PC-9 (cell line): ENCODE measurements around the gene ADORA2B. TPM values are rescaled to one million over a fixed set of nuclear protein-coding genes. Genes with fewer than 3 reads are reported as not detected.
A peak's percentile ranks its signal among the peaks of the same experiment; 100 is the strongest.

Source experiments
- BruUV-seq: library from RNA; stranded (reverse); fragments of 400-500 nt; replicated peaks from 2 replicates; lab custom pipeline; 2021; lab: Mats Ljungman, UMichigan
- CTCF ChIA-PET: fragments of 300-600 bp; sonication (Branson Sonifier 250); formaldehyde crosslinking; loops from one replicate; lab custom pipeline; 2022; ENCODE audit warnings: antibody characterized with exemption; lab: Charles Lee
- POLR2A ChIA-PET: fragments of 300-600 bp; sonication (Branson Sonifier 250); formaldehyde crosslinking; loops from one replicate; lab custom pipeline; 2022; ENCODE audit warnings: antibody characterized with exemption; ENCODE audit not compliant: unreplicated experiment; lab: Charles Lee
- DNase-seq, 2 experiments: peaks; one replicate each; pipeline versions ENCODE4 v3.0.0 to v3.0.0-alpha.2; 2015 to 2022; ENCODE audit warnings: mixed read lengths in 1 of 2
- H2AFZ ChIP-seq: fragments of 200-600 bp; sonication (generic); 2 replicates; pipeline ENCODE4 v1.8.1; 2017; ENCODE audit warnings: antibody characterized with exemption
- H3F3A ChIP-seq: fragments of 200-600 bp; sonication (generic); 2 replicates; pipeline ENCODE4 v1.8.1; 2017; ENCODE audit warnings: antibody characterized with exemption, mild to moderate bottlenecking, low read depth; ENCODE audit not compliant: insufficient read depth
- H3K27ac ChIP-seq: fragments of 200-600 bp; sonication (generic); 2 replicates; pipeline ENCODE4 v1.6.1; 2016; ENCODE audit warnings: mixed run types
- H3K27me3 ChIP-seq: fragments of 200-600 bp; sonication (generic); 2 replicates; pipeline ENCODE4 v1.6.1; 2016; ENCODE audit warnings: low read depth, mixed run types; ENCODE audit not compliant: insufficient read depth
- H3K36me3 ChIP-seq: fragments of 200-600 bp; sonication (generic); 2 replicates; pipeline ENCODE4 v1.6.1; 2016; ENCODE audit warnings: low read depth, mixed run types
- H3K4me1 ChIP-seq: fragments of 200-600 bp; sonication (generic); replicated peaks from 2 replicates; pipeline ENCODE4 v1.6.1; 2016; ENCODE audit warnings: mixed run types; ENCODE audit not compliant: insufficient read depth
- H3K4me2 ChIP-seq: fragments of 200-600 bp; sonication (generic); 2 replicates; pipeline ENCODE4 v1.6.1; 2017; ENCODE audit warnings: mixed run types
- H3K4me3 ChIP-seq: fragments of 200-600 bp; sonication (generic); 2 replicates; pipeline ENCODE4 v1.6.1; 2016; ENCODE audit warnings: mixed run types
- H3K79me2 ChIP-seq: fragments of 200-600 bp; sonication (generic); 2 replicates; pipeline ENCODE4 v1.6.1; 2017; ENCODE audit warnings: low read depth, mixed run types
- H3K9me2 ChIP-seq: fragments of 200-600 bp; sonication (generic); 2 replicates; pipeline ENCODE4 v1.8.1; 2017; ENCODE audit warnings: mild to moderate bottlenecking; ENCODE audit not compliant: insufficient read depth
- H3K9me3 ChIP-seq: fragments of 200-600 bp; sonication (generic); 2 replicates; pipeline ENCODE4 v1.8.1; 2016; ENCODE audit warnings: low read depth; ENCODE audit not compliant: insufficient read depth
- H4K20me1 ChIP-seq: fragments of 200-600 bp; sonication (generic); 2 replicates; pipeline ENCODE4 v1.8.1; 2017; ENCODE audit not compliant: insufficient read depth
- EZH2 ChIP-seq: fragments of 200-600 bp; sonication (generic); IDR thresholded peaks from 2 replicates; pipeline ENCODE4 v1.8.0; 2017; ENCODE audit warnings: antibody characterized with exemption, low read depth
- intact Hi-C: fragments of 100-400 bp; cut with micrococcal nuclease; formaldehyde crosslinking; loops from one replicate; pipeline ENCODE4 v1.10.0; 2022; ENCODE audit not compliant: unreplicated experiment
- total RNA-seq: library from RNA; stranded (reverse); gene quantifications from 2 replicates; pipeline ENCODE4 v1.2.3, GENCODE V29; 2021
- TF ChIP-seq, protein P1 (sequence below): fragments of 200-600 bp; sonication (generic); conservative IDR thresholded peaks from 2 replicates; pipeline ENCODE4 v1.6.1; 2017; ENCODE audit warnings: mixed run types, antibody characterized with exemption, mild to moderate bottlenecking, moderate library complexity

ADORA2B gene
- total RNA-seq, 1 experiment from 2014 or later: 42.7 TPM

- Histone ChIP-seq H3K27ac (peak overlapping the region; percentile 96), H4K20me1 (no peaks in the 10 kb centered on the region), H3K9me2 (no peaks in the 10 kb centered on the region), H3K4me2 (no peak overlapping the region), H3K4me1 (peaks cover 66% of the 10 kb centered on the region), H2AFZ (no peak overlapping the region), H3K79me2 (no peaks in the 10 kb centered on the region), H3K36me3 (no peaks in the 10 kb centered on the region), H3K27me3 (no peaks in the 10 kb centered on the region), H3K4me3 (no peak overlapping the region), H3K9me3 (no peaks in the 10 kb centered on the region), H3F3A (peaks cover 42% of the 10 kb centered on the region)
- intact Hi-C loops: no loop called here
- TF ChIP-seq EZH2: no peak
- TF ChIP-seq, protein P1, sequence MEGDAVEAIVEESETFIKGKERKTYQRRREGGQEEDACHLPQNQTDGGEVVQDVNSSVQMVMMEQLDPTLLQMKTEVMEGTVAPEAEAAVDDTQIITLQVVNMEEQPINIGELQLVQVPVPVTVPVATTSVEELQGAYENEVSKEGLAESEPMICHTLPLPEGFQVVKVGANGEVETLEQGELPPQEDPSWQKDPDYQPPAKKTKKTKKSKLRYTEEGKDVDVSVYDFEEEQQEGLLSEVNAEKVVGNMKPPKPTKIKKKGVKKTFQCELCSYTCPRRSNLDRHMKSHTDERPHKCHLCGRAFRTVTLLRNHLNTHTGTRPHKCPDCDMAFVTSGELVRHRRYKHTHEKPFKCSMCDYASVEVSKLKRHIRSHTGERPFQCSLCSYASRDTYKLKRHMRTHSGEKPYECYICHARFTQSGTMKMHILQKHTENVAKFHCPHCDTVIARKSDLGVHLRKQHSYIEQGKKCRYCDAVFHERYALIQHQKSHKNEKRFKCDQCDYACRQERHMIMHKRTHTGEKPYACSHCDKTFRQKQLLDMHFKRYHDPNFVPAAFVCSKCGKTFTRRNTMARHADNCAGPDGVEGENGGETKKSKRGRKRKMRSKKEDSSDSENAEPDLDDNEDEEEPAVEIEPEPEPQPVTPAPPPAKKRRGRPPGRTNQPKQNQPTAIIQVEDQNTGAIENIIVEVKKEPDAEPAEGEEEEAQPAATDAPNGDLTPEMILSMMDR: no peak
- DNase-seq: no peak
- ChIA-PET CTCF (no interaction called here), POLR2A (interaction anchor here (1.0 kb wide), 1 partner anchor 26 kb away, joined by 3 read pairs; no protein-coding TSS in a partner anchor)
- BruUV-seq: no TSS peak
Observed at GRCh38 chr17:15915961-15916360, 29.0 kb upstream of the ADORA2B start.

GRCh38 chr17:15917021-15917437, 27.9 kb upstream of the ADORA2B start:
- H3K79me2 ChIP-seq: no peaks in the 10 kb centered on the region
- H3K4me1 ChIP-seq: peaks cover 65% of the 10 kb centered on the region
- TF ChIP-seq, protein P1: no peak
- no peak for TF ChIP-seq EZH2
- peaks cover 47% of the 10 kb centered on the region for H3F3A ChIP-seq
- 0 out of 2 replicates have a peak overlapping the region, but pooled peaks have one; percentile 96 for H3K27ac ChIP-seq
- BruUV-seq: no TSS peak
- ChIA-PET POLR2A (no interaction called here), CTCF (no interaction called here)
- no peak overlapping the region for H3K4me3 ChIP-seq
- no peak overlapping the region for H3K4me2 ChIP-seq
- no peaks in the 10 kb centered on the region for H3K9me2 ChIP-seq
- H3K27me3 ChIP-seq: no peaks in the 10 kb centered on the region
- no peaks in the 10 kb centered on the region for H3K36me3 ChIP-seq
- no peaks in the 10 kb centered on the region for H4K20me1 ChIP-seq
- no peaks in the 10 kb centered on the region for H3K9me3 ChIP-seq
- no peak overlapping the region for H2AFZ ChIP-seq
- intact Hi-C loops: no loop called here
- no peak for DNase-seq

GRCh38 chr17:15917438-15918027, 27.4 kb upstream of the ADORA2B start:
- H3K4me2 ChIP-seq: no peak overlapping the region
- no peak overlapping the region for H2AFZ ChIP-seq
- ChIA-PET POLR2A (no interaction called here), CTCF (no interaction called here)
- intact Hi-C loops: no loop called here
- H3K4me1 ChIP-seq: peaks cover 68% of the 10 kb centered on the region
- H3F3A ChIP-seq: peaks cover 48% of the 10 kb centered on the region
- no peak overlapping the region for H3K4me3 ChIP-seq
- H3K27me3 ChIP-seq: no peaks in the 10 kb centered on the region
- no peak for DNase-seq
- TF ChIP-seq, protein P1: no peak
- TF ChIP-seq EZH2: no peak
- H4K20me1 ChIP-seq: no peaks in the 10 kb centered on the region
- BruUV-seq: no TSS peak
- H3K36me3 ChIP-seq: no peaks in the 10 kb centered on the region
- H3K79me2 ChIP-seq: no peaks in the 10 kb centered on the region
- no peaks in the 10 kb centered on the region for H3K9me3 ChIP-seq
- no peaks in the 10 kb centered on the region for H3K9me2 ChIP-seq
- H3K27ac ChIP-seq: no peak overlapping the region
